Measurements from ENCODE around the gene NTM.

The NTM gene

DNA sequence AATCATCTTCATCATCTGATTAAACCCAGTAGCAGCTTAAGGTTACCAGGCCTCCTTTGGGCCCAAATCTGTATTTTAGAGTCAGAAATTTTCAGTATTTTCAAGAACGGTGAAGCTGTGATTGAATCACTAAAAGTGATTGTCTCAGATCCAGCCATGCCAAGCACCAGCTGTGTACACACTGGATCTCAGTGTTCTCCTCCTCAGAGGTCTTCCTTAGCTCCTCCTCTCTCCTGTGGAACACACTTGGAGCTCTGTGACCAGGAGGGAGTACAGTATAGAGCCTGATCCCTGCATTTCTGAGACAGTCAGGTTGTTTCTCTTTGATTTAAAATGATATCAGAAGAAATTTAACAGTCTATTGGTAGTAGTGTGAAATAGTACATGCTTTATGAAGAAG is 401.1 kb downstream of the NTM start:
- H3K4me3 ChIP-seq (ENCODE audit: low read depth, low read length): no peak overlapping the region
- TF ChIP-seq, protein P1, sequence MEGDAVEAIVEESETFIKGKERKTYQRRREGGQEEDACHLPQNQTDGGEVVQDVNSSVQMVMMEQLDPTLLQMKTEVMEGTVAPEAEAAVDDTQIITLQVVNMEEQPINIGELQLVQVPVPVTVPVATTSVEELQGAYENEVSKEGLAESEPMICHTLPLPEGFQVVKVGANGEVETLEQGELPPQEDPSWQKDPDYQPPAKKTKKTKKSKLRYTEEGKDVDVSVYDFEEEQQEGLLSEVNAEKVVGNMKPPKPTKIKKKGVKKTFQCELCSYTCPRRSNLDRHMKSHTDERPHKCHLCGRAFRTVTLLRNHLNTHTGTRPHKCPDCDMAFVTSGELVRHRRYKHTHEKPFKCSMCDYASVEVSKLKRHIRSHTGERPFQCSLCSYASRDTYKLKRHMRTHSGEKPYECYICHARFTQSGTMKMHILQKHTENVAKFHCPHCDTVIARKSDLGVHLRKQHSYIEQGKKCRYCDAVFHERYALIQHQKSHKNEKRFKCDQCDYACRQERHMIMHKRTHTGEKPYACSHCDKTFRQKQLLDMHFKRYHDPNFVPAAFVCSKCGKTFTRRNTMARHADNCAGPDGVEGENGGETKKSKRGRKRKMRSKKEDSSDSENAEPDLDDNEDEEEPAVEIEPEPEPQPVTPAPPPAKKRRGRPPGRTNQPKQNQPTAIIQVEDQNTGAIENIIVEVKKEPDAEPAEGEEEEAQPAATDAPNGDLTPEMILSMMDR (IDR thresholded peaks at IDR 0.05; ENCODE audit: low read depth, low read length): no peak

DNA sequence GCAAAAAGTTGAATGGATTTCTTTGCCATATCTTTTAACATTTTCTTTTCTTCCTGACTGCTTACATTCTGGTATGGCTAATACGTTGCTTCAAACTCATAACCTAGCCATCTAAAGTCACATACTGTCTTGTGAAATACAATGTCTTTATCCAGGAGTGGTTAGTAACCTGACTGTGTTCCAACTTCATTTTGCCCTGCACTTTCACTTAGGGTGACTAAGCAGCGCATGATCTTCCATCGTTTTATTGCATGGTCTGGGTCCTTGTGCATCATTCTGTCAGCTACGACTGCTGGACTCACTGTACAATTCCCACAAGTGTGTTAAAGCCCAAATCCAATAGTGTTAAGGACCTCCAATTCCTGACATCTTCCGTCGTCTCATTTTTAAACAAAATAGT is 403.2 kb downstream of the NTM start:
- TF ChIP-seq, protein P1 (IDR thresholded peaks at IDR 0.05; ENCODE audit: low read depth, low read length): no peak
- H3K4me3 ChIP-seq (ENCODE audit: low read depth, low read length): no peak overlapping the region

DNA sequence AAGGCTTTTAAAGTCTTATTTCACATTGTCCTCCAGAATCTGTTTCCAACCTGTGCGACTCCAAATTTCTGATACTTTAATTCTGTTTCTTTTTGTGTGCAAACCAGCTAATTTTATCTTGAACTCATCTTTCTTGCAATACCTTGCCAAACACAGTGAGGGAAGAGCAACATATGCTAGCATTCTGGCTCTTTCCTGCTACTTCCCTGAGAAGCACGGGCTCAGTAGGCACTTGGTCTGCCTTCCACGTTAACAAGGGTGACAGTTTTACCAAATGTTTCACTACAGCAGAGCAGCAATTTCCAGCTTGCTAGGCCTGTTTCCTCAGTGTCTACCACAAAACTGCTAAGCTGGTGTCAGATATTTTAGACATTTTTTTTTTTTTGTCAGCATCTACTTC is 405.8 kb downstream of the NTM start:
- H3K4me3 ChIP-seq (ENCODE audit: low read depth, low read length): no peak overlapping the region
- TF ChIP-seq, protein P1 (IDR thresholded peaks at IDR 0.05; ENCODE audit: low read depth, low read length): no peak

DNA sequence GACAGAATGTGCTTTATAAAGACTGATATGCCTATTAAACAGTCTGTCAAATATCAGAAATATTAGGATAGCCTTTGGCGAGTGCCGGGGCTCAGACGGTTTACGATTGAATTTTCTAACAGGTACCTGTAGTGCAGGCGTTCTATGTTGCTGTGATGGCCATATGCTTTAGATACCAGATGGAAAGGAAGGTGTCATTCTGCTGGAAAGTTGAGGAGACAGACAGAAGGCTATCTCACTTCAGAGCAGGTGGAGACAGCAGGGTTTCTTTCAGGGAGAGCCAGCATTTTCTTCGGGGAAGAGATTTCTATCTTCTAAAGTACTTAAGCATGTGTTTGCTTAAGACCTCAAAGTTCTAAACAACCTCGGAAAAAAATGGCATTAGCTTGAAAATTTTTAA is 415.4 kb downstream of the NTM start:
- no peak overlapping the region for H3K4me3 ChIP-seq (ENCODE audit: low read depth, low read length)
- TF ChIP-seq, protein P1 (IDR thresholded peaks at IDR 0.05; ENCODE audit: low read depth, low read length): no peak

DNA sequence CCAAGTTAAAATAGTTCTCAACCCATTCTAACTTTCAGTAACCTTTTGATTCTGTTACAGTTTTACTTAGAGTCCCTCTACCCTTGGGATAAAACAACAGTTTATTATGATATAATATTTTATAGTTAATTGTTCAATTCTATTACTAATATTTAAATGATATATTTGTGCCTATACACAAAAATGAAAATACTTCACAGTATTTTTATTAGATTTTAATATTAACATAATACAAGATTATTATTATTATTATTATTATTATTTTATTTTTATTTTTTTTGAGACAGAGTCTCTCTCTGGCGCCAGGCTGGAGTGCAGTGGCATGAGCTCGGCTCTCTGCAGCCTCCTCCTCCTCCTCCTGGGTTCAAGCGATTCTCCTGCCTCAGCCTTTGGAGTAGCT is 416.7 kb downstream of the NTM start:
- TF ChIP-seq, protein P1 (IDR thresholded peaks at IDR 0.05; ENCODE audit: low read depth, low read length): no peak
- no peak overlapping the region for H3K4me3 ChIP-seq (ENCODE audit: low read depth, low read length)

DNA sequence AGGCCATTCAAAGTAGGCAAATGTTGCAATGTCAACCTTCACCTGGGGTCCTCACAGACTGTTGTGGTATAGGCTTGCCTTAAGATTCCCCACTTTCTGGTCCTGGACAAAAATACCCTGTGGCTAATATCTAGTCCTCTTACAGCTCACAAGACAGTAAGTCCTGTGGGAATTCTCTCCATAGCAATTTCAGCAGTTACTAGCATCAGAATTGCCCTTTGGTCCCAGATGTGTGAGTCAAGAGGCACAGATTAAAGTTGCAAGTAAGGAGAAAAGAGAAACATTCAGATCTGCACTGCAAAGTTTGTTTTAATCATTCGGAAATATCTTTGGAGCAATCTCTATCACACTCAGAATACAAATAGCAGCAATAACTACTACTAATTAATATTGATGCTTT is 420.2 kb downstream of the NTM start:
- no peak overlapping the region for H3K4me3 ChIP-seq (ENCODE audit: low read depth, low read length)
- TF ChIP-seq, protein P1 (IDR thresholded peaks at IDR 0.05; ENCODE audit: low read depth, low read length): no peak

DNA sequence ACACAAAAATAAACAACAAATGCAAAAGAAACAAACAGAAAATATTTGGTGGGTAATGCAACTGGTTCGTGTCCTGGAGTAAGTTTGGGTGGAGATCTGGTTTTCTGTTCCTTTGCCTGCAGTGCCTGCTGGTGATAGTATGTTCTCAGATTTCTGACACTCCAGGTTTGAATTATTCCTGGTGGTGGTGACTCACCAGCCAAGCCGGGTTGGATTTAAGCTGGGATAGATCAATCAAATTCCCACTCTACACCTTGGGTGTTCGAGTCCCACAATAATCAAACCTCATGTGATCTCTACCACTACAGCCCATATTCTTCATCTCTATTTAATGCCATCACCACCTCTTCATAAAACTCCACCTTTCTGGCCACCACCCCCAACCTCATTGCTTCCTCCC is 421.8 kb downstream of the NTM start:
- TF ChIP-seq, protein P1 (IDR thresholded peaks at IDR 0.05; ENCODE audit: low read depth, low read length): no peak
- no peak overlapping the region for H3K4me3 ChIP-seq (ENCODE audit: low read depth, low read length)
